IMR-90 (cell line): Measurements from ENCODE around the gene MAPRE3. TPM values are rescaled to one million over a fixed set of nuclear protein-coding genes. Genes with fewer than 3 reads are reported as not detected.
A peak's percentile ranks its signal among the peaks of the same experiment; 100 is the strongest.

Source experiments
- ATAC-seq: fragments of 200-7000 bp; cut with Tn5 transposase; 2 replicates; pipeline ENCODE4 v1.9.1; 2020; ENCODE audit warnings: low read depth, mild to moderate bottlenecking, moderate library complexity
- BruUV-seq: library from RNA; stranded (reverse); fragments of 400-500 nt; replicated peaks from 2 replicates; lab custom pipeline; 2021; lab: Mats Ljungman, UMichigan
- CTCF ChIA-PET: fragments of 300-600 bp; formaldehyde crosslinking; extraction: SDS; loops from one replicate; lab custom pipeline; 2021; ENCODE audit warnings: antibody characterized with exemption; lab: Yijun Ruan, JAX
- POLR2A ChIA-PET: fragments of 300-600 bp; sonication (Branson Sonifier 250); formaldehyde crosslinking; loops from one replicate; lab custom pipeline; 2022; ENCODE audit warnings: antibody characterized with exemption; ENCODE audit not compliant: unreplicated experiment; lab: Charles Lee
- DNase-seq: peaks from one replicate; pipeline ENCODE4 v3.0.0; 2013
- H2AFZ ChIP-seq: replicated peaks from 2 replicates; pipeline ENCODE3; 2013; ENCODE audit warnings: low read length, mild to moderate bottlenecking; ENCODE audit not compliant: poor library complexity
- H2AK5ac ChIP-seq: 2 replicates; pipeline ENCODE4 v1.6.1; 2013; ENCODE audit warnings: low read depth, low read length, inconsistent platforms
- H2AK9ac ChIP-seq: replicated peaks from 2 replicates; pipeline ENCODE3; 2013; ENCODE audit warnings: mild to moderate bottlenecking, low read depth, low read length, moderate library complexity; ENCODE audit not compliant: poor library complexity
- H2BK120ac ChIP-seq: 2 replicates; pipeline ENCODE4 v1.6.1; 2013; ENCODE audit warnings: low read depth, low read length, inconsistent platforms
- H2BK15ac ChIP-seq: 3 replicates; pipeline ENCODE4 v1.6.1; 2013; ENCODE audit warnings: low read depth, low read length, inconsistent platforms
- H2BK20ac ChIP-seq: 2 replicates; pipeline ENCODE4 v1.6.1; 2013; ENCODE audit warnings: low read depth, mild to moderate bottlenecking, inconsistent platforms, low read length, moderate library complexity
- H2BK5ac ChIP-seq: 2 replicates; pipeline ENCODE4 v1.6.1; 2013; ENCODE audit warnings: mild to moderate bottlenecking, low read depth, low read length, inconsistent platforms; ENCODE audit not compliant: poor library complexity, severe bottlenecking
- H3K14ac ChIP-seq: replicated peaks from 2 replicates; pipeline ENCODE4 v1.6.1; 2013; ENCODE audit warnings: low read depth, low read length, inconsistent platforms
- H3K18ac ChIP-seq: 2 replicates; pipeline ENCODE4 v1.6.1; 2013; ENCODE audit warnings: low read depth, low read length, control low read depth
- H3K23ac ChIP-seq: 2 replicates; pipeline ENCODE4 v1.6.1; 2013; ENCODE audit warnings: low read depth, low read length, inconsistent platforms
- H3K27ac ChIP-seq: 2 replicates; pipeline ENCODE4 v1.5.1; 2013; ENCODE audit warnings: mild to moderate bottlenecking, control low read depth, low read length; ENCODE audit not compliant: insufficient read depth
- H3K27me3 ChIP-seq: 2 replicates; pipeline ENCODE4 v1.6.1; 2013; ENCODE audit warnings: low read length; ENCODE audit not compliant: control insufficient read depth, insufficient read depth
- H3K36me3 ChIP-seq: 2 replicates; pipeline ENCODE4 v1.6.1; 2013; ENCODE audit warnings: low read length, mixed read lengths; ENCODE audit not compliant: control insufficient read depth, insufficient read depth
- H3K4ac ChIP-seq: 2 replicates; pipeline ENCODE4 v1.6.1; 2013; ENCODE audit warnings: low read depth, low read length, inconsistent platforms
- H3K4me1 ChIP-seq: 2 replicates; pipeline ENCODE4 v1.6.1; 2013; ENCODE audit warnings: low read length, mixed read lengths; ENCODE audit not compliant: control insufficient read depth, insufficient read depth
- H3K4me2 ChIP-seq: 2 replicates; pipeline ENCODE4 v1.6.1; 2013; ENCODE audit warnings: low read depth, mild to moderate bottlenecking, control low read depth, low read length, moderate library complexity
- H3K4me3 ChIP-seq: 2 replicates; pipeline ENCODE4 v1.5.1; 2013; ENCODE audit warnings: low read depth, mild to moderate bottlenecking, control low read depth, low read length, moderate library complexity; ENCODE audit not compliant: insufficient read depth
- H3K56ac ChIP-seq: 2 replicates; pipeline ENCODE4 v1.6.1; 2013; ENCODE audit warnings: low read length, inconsistent platforms; ENCODE audit not compliant: insufficient read depth; ENCODE audit errors: extremely low read depth
- H3K79me1 ChIP-seq, 2 experiments: 2 replicates each; pipeline ENCODE4 v1.6.1; 2013; ENCODE audit warnings: low read length in 2 of 2, inconsistent platforms in 1 of 2, low read depth in 1 of 2
- H3K9ac ChIP-seq: 2 replicates; pipeline ENCODE4 v1.6.1; 2013; ENCODE audit warnings: low read depth, low read length, control low read depth
- H3K9me1 ChIP-seq: 2 replicates; pipeline ENCODE4 v1.6.1; 2013; ENCODE audit warnings: low read length, inconsistent platforms; ENCODE audit not compliant: insufficient read depth
- H3K9me3 ChIP-seq: 2 replicates; pipeline ENCODE4 v1.6.1; 2013; ENCODE audit warnings: low read length; ENCODE audit not compliant: control insufficient read depth, insufficient read depth
- H4K20me1 ChIP-seq: 2 replicates; pipeline ENCODE4 v1.6.1; 2013; ENCODE audit warnings: low read length, inconsistent platforms; ENCODE audit not compliant: insufficient read depth
- H4K5ac ChIP-seq: 2 replicates; pipeline ENCODE4 v1.6.1; 2013; ENCODE audit warnings: mild to moderate bottlenecking, low read depth, low read length, control low read depth
- H4K8ac ChIP-seq, 2 experiments: 2 replicates each; pipeline ENCODE4 v1.6.1; 2013; ENCODE audit warnings: low read depth in 2 of 2, low read length in 2 of 2, control low read depth in 1 of 2, inconsistent platforms in 1 of 2
- H4K91ac ChIP-seq: 2 replicates; pipeline ENCODE4 v1.6.1; 2013; ENCODE audit warnings: low read depth, low read length, inconsistent platforms; ENCODE audit not compliant: insufficient read depth
- FOS ChIP-seq: fragments of 150-350 bp; IDR thresholded peaks from 2 replicates; pipeline ENCODE4 v1.6.1; 2016; ENCODE audit warnings: low read depth, low read length
- RCOR1 ChIP-seq: IDR thresholded peaks from 2 replicates; pipeline ENCODE4 v1.6.1; 2012; ENCODE audit warnings: mild to moderate bottlenecking, low read length, improper control_type of control experiment; ENCODE audit not compliant: insufficient replicate concordance
- SMC3 ChIP-seq: fragments of 150-350 bp; IDR thresholded peaks from 2 replicates; pipeline ENCODE4 v1.6.1; 2016; ENCODE audit warnings: low read depth, mild to moderate bottlenecking, antibody characterized with exemption, low read length, moderate library complexity
- USF2 ChIP-seq: fragments of 150-350 bp; IDR thresholded peaks from 2 replicates; pipeline ENCODE4 v1.6.1; 2017; ENCODE audit warnings: mild to moderate bottlenecking, antibody characterized with exemption, low read length, low read depth
- WGBS, 2 experiments: methylation state at CpG; one replicate each; pipeline versions ENCODE4 v1.1.5 to v1.1.7; 2013; ENCODE audit warnings: missing lambda C conversion rate in 2 of 2; ENCODE audit not compliant: insufficient read length in 1 of 2; ENCODE audit errors: extremely low coverage in 2 of 2; 5-methylcytosine and 5-hydroxymethylcytosine counted together
- dilution Hi-C: fragments of 300-500 bp; cut with HindIII; formaldehyde crosslinking; loops from one replicate; pipeline ENCODE4 v1.14.3; 2018; ENCODE audit warnings: low sequenced_read_pairs; ENCODE audit not compliant: unreplicated experiment
- in situ Hi-C: fragments of 300-500 bp; cut with MboI; formaldehyde crosslinking; loops from 3 replicates; pipeline ENCODE4 v1.14.3; 2019; ENCODE audit warnings: low sequenced_read_pairs, inconsistent platforms, mixed read lengths
- intact Hi-C: fragments of 100-400 bp; cut with micrococcal nuclease; formaldehyde crosslinking; loops from 2 replicates; pipeline ENCODE4 v1.10.0; 2022
- polyA plus RNA-seq, 3 experiments: library from polyadenylated mRNA; depleted of rRNA; stranded (reverse); fragments of >200 nt; gene quantifications; 2 replicates each; pipeline ENCODE4 v1.2.3, GENCODE V29; 2012; ENCODE audit warnings: low replicate concordance in 1 of 3
- total RNA-seq: library from RNA; depleted of rRNA; stranded (reverse); fragments of >200 nt; gene quantifications from 2 replicates; pipeline ENCODE4 v1.2.3, GENCODE V29; 2012

MAPRE3 gene
- total and polyA plus RNA-seq, 2 of the 4 experiments (the other 2 are of a cell fraction) = 1.8 to 20.3 TPM

GRCh38 chr2:27009716-27010115, 39.3 kb downstream of the MAPRE3 start:
- no TSS peak for BruUV-seq
- ChIA-PET POLR2A (no interaction called here), CTCF (interaction anchor here (1.0 kb wide), 1 partner anchor 48 kb away, joined by 3 read pairs; no protein-coding TSS in a partner anchor)
- Histone ChIP-seq H2BK15ac (no peak overlapping the region), H2AFZ (no peak overlapping the region), H3K56ac (no peak overlapping the region), H2AK5ac (no peak overlapping the region), H3K79me1 (peaks cover 0 to 4% of the 10 kb centered on the region in 2 experiments; a peak in 2 of 4 replicates), H4K91ac (no peak overlapping the region), H3K23ac (peak overlapping the region; percentile 38; the same call in 1 of the 2 replicates), H4K5ac (no peak overlapping the region), H2BK20ac (no peak overlapping the region), H3K14ac (0 out of 2 replicates have a peak overlapping the region, but pooled peaks have one; percentile 15), H2BK120ac (no peak overlapping the region), H2BK5ac (no peak overlapping the region), H3K4me3 (no peak overlapping the region), H3K18ac (no peak overlapping the region), H4K8ac (no peak overlapping the region), H3K9ac (no peak overlapping the region), H3K27ac (no peak overlapping the region), H3K4ac (no peak overlapping the region), H3K9me1 (peaks cover 5% of the 10 kb centered on the region), H3K36me3 (no peaks in the 10 kb centered on the region), H3K9me3 (no peaks in the 10 kb centered on the region), H2AK9ac (no peak overlapping the region), H4K20me1 (no peaks in the 10 kb centered on the region), H3K4me2 (no peak overlapping the region), H3K4me1 (peaks cover 7% of the 10 kb centered on the region), H3K27me3 (no peaks in the 10 kb centered on the region)
- no peak for DNase-seq
- intact Hi-C loops (no loop called here), dilution Hi-C loops (no loop called here), in situ Hi-C loops (loop anchor here (5.0 kb wide), 2 partner anchors 47 to 167 kb away; no protein-coding TSS in a partner anchor)
- no peak for TF ChIP-seq FOS
- no peak for TF ChIP-seq RCOR1
- TF ChIP-seq SMC3 = no peak
- TF ChIP-seq USF2 = no peak
- WGBS, 2 experiments = no CpG with 5 or more reads among the region's 2 CpGs
- no peak for ATAC-seq
